Measurements from ENCODE around the gene NFATC3.

DNA sequence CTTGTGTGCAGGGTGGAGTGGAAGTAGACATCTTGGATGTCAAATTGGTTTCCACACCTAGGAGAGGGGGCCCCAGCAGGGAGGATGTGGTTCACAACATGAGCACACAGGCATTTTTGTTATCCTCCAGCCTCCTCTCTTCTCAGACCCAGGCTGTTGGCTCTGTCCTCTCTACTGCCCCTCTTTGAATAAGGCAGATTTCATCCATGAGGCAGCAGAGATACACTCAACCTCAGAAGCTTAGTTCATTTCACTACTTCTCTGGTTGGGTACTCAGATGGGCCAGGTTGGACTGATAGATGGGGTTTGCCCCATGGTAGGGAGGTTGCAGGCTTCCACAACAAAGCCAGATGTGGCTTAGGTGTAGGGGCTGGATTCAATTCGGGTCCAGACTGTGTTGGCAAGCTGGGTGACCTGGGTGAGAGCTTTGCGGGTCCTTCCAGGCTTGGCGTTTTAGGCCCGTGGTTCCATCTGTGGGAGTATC, 22.2 kb upstream of the NFATC3 start:
- TF ChIP-seq, protein P1, sequence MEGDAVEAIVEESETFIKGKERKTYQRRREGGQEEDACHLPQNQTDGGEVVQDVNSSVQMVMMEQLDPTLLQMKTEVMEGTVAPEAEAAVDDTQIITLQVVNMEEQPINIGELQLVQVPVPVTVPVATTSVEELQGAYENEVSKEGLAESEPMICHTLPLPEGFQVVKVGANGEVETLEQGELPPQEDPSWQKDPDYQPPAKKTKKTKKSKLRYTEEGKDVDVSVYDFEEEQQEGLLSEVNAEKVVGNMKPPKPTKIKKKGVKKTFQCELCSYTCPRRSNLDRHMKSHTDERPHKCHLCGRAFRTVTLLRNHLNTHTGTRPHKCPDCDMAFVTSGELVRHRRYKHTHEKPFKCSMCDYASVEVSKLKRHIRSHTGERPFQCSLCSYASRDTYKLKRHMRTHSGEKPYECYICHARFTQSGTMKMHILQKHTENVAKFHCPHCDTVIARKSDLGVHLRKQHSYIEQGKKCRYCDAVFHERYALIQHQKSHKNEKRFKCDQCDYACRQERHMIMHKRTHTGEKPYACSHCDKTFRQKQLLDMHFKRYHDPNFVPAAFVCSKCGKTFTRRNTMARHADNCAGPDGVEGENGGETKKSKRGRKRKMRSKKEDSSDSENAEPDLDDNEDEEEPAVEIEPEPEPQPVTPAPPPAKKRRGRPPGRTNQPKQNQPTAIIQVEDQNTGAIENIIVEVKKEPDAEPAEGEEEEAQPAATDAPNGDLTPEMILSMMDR (IDR thresholded peaks at IDR 0.05; ENCODE audit: low read depth, low read length), result no peak
- TF ChIP-seq MYC (IDR thresholded peaks at IDR 0.05; ENCODE audit: low read depth, low read length) (no peak), POLR2A (IDR thresholded peaks at IDR 0.05; ENCODE audit: extremely low read depth, insufficient read length) (no peak)
- TF ChIP-seq, protein P2, sequence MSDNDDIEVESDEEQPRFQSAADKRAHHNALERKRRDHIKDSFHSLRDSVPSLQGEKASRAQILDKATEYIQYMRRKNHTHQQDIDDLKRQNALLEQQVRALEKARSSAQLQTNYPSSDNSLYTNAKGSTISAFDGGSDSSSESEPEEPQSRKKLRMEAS (IDR thresholded peaks at IDR 0.05; ENCODE audit: low read depth, low read length), result no peak
